Calu3 (cell line): Measurements from ENCODE around the gene VWF. TPM values are rescaled to one million over a fixed set of nuclear protein-coding genes. Genes with fewer than 3 reads are reported as not detected.

Experiments
- BruUV-seq: library from RNA; stranded (reverse); fragments of 400-500 nt; replicated peaks from 2 replicates; lab custom pipeline; 2021; lab: Mats Ljungman, UMichigan
- CTCF ChIA-PET: fragments of 300-600 bp; sonication (Branson Sonifier 250); formaldehyde crosslinking; loops from one replicate; lab custom pipeline; 2022; ENCODE audit warnings: antibody characterized with exemption; lab: Charles Lee
- DNase-seq: peaks from one replicate; pipeline ENCODE4 v3.0.0; 2022
- H3K27ac Mint-ChIP-seq: one replicate; pipeline ENCODE4 v1.8.0; 2022; ENCODE audit warnings: mixed read lengths; ENCODE audit not compliant: unreplicated experiment
- H3K27me3 Mint-ChIP-seq: one replicate; pipeline ENCODE4 v1.8.0; 2022; ENCODE audit warnings: mixed read lengths; ENCODE audit not compliant: unreplicated experiment
- H3K36me3 Mint-ChIP-seq: one replicate; pipeline ENCODE4 v1.8.0; 2022; ENCODE audit warnings: mild to moderate bottlenecking, moderate library complexity, mixed read lengths; ENCODE audit not compliant: insufficient read depth, unreplicated experiment
- H3K4me1 Mint-ChIP-seq: one replicate; pipeline ENCODE4 v1.8.0; 2022; ENCODE audit warnings: mild to moderate bottlenecking, low read depth, mixed read lengths; ENCODE audit not compliant: unreplicated experiment
- H3K4me3 Mint-ChIP-seq: one replicate; pipeline ENCODE4 v1.8.0; 2022; ENCODE audit warnings: mild to moderate bottlenecking, low read depth, moderate library complexity, mixed read lengths; ENCODE audit not compliant: unreplicated experiment
- H3K9me3 Mint-ChIP-seq: one replicate; pipeline ENCODE4 v1.8.0; 2022; ENCODE audit warnings: low read depth, mixed read lengths; ENCODE audit not compliant: unreplicated experiment
- CTCF ChIP-seq: fragments of 200-600 bp; IDR thresholded peaks from one replicate; pipeline ENCODE4 v1.8.0; 2022; ENCODE audit warnings: antibody characterized with exemption; ENCODE audit not compliant: unreplicated experiment
- intact Hi-C: fragments of 100-400 bp; cut with micrococcal nuclease; formaldehyde crosslinking; loops from one replicate; pipeline ENCODE4 v1.10.0; 2022; ENCODE audit not compliant: unreplicated experiment
- total RNA-seq: library from RNA; stranded (reverse); gene quantifications from 2 replicates; pipeline ENCODE4 v1.2.3, GENCODE V29; 2022

The VWF gene
- total RNA-seq, 1 experiment from 2014 or later: not detected

DNA sequence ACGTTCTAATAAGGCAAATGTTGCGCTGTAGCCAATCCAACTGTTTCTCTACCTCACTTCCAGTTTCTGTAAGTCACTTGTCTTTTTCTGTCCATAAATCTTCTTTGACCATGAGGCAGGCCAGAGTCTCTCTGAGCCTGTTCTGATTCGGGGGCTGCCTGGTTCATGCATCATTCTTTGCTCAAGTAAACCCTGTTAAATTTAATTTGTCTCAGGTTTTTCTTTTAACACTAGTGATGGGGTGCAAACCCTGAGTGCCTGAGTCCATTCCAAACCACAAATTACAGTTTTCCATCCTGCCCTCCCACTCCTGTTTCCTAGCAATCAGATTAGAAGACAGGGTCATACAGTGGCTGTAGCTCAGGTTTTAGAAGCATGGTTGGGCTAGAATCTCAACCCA, 41.9 kb downstream of the VWF start:
- intact Hi-C loops: no loop called here
- Mint-ChIP-seq H3K36me3 (no peaks in the 10 kb centered on the region), H3K4me3 (no peak overlapping the region), H3K27ac (no peak overlapping the region), H3K27me3 (no peaks in the 10 kb centered on the region), H3K4me1 (peaks cover 25% of the 10 kb centered on the region), H3K9me3 (no peaks in the 10 kb centered on the region)
- CTCF ChIA-PET: interaction anchor here (2.6 kb wide), 1 partner anchor 10 kb away, joined by 9 read pairs; no protein-coding TSS in a partner anchor
- DNase-seq: no peak
- no TSS peak for BruUV-seq
- no peak for TF ChIP-seq CTCF

DNA sequence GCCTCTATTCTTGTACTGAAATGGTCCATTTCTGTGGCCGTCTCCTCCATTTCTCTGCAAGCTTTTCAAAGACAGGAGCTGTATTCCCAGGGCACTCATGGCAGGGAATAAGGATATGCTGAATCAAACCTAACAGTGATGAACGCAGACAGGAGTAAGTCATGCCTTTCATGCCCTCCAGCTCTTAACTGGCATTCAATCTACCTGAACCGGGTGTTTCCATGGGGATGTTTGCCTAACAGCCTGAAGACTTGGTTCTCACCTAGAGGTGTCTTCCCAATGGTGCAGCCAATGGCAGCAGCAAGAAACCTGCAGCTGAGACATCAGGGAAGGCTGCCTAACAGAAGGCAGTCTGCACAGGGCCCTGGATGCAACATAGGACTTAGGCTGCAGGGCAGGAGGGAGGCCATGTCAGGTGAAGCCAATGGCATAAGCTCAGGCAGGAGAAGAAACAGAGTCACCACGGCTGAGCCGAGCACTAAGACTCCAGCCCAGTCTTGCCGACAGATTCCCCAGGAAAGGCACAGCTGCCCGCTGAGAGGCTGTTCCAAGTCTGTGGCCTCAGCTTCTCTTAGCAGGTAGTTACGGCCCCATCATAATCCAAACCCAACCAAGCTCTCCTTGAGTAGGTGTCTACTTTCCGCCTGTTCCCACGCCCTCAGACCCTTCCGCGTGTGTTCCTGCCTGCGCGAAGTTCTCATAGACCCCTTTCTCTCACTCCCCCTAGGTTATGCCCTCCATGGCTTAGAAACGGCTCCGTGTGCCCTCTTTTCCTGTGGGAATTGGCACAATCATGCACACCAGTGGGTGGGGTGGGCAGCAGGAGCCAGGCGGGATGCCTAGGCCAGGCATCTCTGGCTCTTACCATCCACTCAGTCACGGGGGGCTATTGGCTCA, 44.1 kb downstream of the VWF start:
- no peaks in the 10 kb centered on the region for H3K9me3 Mint-ChIP-seq
- intact Hi-C loops: no loop called here
- no peak overlapping the region for H3K4me3 Mint-ChIP-seq
- peaks cover 15% of the 10 kb centered on the region for H3K4me1 Mint-ChIP-seq
- TF ChIP-seq CTCF: no peak
- CTCF ChIA-PET: interaction anchor here (1.2 kb wide), 1 partner anchor 14 kb away, joined by 3 read pairs; no protein-coding TSS in a partner anchor
- no peaks in the 10 kb centered on the region for H3K36me3 Mint-ChIP-seq
- DNase-seq: no peak
- no TSS peak for BruUV-seq
- H3K27ac Mint-ChIP-seq: no peak overlapping the region
- peaks cover 11% of the 10 kb centered on the region for H3K27me3 Mint-ChIP-seq

GRCh38 chr12:6078398-6079096, 45.9 kb downstream of the VWF start:
- Mint-ChIP-seq H3K9me3 (no peaks in the 10 kb centered on the region), H3K27ac (no peak overlapping the region), H3K4me1 (no peaks in the 10 kb centered on the region), H3K36me3 (no peaks in the 10 kb centered on the region), H3K27me3 (peaks cover 30% of the 10 kb centered on the region), H3K4me3 (no peak overlapping the region)
- TF ChIP-seq CTCF: no peak
- intact Hi-C loops: no loop called here
- no TSS peak for BruUV-seq
- no peak for DNase-seq
- CTCF ChIA-PET: no interaction called here

DNA sequence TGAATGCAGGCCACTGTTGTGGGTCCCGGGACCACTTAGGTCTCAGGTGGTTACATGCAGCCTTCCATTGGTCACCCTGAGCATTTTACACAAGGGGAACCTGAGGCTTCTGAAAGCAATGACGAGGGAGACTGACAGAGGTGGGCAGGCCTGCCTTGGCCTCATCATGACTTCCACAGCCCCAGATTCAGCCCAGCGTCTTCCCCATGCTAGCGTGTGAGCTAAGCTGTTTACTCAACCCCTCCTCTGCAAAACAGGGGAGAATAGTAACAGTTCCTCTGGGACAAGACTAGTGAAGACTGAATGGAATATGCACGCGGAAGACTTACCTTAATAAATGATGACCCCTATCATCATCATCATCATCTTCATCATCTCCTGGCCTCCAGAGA, 46.8 kb downstream of the VWF start:
- no TSS peak for BruUV-seq
- Mint-ChIP-seq H3K36me3 (no peaks in the 10 kb centered on the region), H3K27me3 (peaks cover 33% of the 10 kb centered on the region), H3K9me3 (no peaks in the 10 kb centered on the region), H3K4me1 (no peaks in the 10 kb centered on the region), H3K4me3 (no peak overlapping the region), H3K27ac (no peak overlapping the region)
- no peak for DNase-seq
- no peak for TF ChIP-seq CTCF
- CTCF ChIA-PET: no interaction called here
- intact Hi-C loops: no loop called here
